NT2/D1 (cell line): ENCODE data around the gene BAZ1B.

Source experiments
- SUZ12 ChIP-seq: IDR thresholded peaks from 2 replicates; pipeline ENCODE4 v1.6.1; 2011; ENCODE audit not compliant: insufficient read length, insufficient read depth; ENCODE audit errors: extremely low read depth
- YY1 ChIP-seq: IDR thresholded peaks from 2 replicates; pipeline ENCODE4 v1.6.1; 2011; ENCODE audit not compliant: insufficient read length, insufficient read depth
- ZNF274 ChIP-seq: IDR thresholded peaks from 2 replicates; pipeline ENCODE4 v1.6.1; 2011; ENCODE audit warnings: mild to moderate bottlenecking, low read depth, low read length

DNA sequence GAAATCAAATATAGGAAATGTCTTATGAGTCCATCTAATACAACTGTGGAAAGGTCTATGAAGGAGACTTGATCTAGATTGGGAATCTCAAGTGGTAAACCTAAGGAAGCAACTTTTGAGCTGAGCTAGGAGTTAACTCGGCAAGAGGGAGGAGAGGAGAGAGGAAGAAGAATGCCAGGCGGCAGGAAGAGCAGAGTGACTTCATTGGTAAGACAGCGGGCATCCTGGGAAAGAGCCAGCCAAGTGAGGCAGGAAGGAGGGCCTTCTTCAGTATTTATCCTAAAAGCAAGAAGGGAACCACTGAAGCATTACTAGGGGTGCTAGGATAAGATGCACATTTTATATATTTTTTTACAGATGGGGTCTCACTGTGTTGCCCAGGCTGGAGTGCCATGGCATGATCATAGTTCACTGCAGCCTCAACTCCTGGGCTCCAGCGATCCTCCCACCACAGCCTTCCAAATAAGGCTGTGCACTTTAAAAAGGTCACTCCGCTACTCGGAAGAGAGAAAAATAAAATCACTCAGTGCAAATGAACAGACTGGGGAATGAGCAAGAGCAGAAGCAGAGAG lies 33.4 kb upstream of the BAZ1B start:
- TF ChIP-seq SUZ12 (no peak), YY1 (no peak), ZNF274 (no peak)
